GM19467 (cell line): ENCODE data around the gene ATRX.
"Not testable (repeated sequence)": the region's sequence is repeated elsewhere in the genome, so short reads cannot be mapped to it uniquely, and the experiment has no call there.

Source experiments
- ATAC-seq: cut with Tn5 transposase; IDR thresholded peaks from one replicate; pipeline ENCODE4 v1.9.1; 2021; ENCODE audit warnings: mild to moderate bottlenecking, moderate library complexity; ENCODE audit not compliant: unreplicated experiment

ATRX gene

DNA sequence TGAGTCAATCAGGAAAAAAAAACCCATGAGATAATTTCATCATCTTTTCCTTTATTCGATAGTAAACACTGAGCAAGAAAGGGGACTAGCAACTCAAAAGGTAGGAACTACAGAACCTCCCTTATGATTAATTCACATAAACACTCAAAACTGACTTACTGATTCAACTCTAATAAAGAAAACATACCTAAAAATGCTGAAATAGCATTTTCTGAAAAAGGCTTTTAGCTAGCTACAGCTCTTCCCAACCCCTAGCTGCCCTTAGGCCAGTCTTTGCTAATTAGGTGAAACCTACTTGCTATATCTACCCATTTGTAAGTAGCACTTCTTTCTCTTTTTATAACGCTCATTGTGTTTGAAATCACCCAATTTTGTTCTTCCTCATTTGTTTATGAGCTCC is 150.6 kb downstream of the ATRX start:
- no peak for ATAC-seq

DNA sequence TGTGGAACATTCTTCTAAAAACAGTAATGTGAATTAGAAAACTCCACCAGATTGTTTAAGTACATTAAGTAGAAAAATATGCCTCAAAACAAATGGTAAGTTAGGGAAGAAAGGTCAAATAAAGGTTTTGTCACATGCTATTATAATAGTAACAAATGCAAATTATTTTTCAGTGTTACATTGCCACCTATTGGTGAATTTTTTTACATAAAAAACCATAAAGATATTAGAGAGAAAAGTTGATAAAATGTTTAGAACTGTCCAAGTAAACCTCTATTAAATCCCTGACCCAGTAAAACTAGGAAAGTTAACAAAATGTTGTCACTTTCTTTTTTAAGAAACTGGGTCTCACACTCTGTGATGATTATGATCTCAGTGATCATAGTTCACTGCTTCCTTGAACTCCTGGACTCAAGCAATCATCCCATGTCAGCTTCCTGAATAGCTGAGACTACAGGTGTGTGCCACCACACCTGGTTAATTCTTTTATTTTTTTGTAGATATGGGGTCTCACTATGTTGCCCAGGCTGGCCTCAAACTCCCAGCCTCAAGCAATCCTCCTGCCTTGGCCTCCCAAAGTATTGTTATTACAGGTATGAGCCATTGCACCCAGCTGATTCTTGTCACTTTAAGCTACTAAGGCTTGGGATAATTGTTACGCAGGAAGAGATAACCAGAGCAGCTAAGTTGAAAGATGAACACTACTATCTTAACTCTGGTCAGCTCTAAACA is 157.6 kb downstream of the ATRX start:
- no peak for ATAC-seq

DNA sequence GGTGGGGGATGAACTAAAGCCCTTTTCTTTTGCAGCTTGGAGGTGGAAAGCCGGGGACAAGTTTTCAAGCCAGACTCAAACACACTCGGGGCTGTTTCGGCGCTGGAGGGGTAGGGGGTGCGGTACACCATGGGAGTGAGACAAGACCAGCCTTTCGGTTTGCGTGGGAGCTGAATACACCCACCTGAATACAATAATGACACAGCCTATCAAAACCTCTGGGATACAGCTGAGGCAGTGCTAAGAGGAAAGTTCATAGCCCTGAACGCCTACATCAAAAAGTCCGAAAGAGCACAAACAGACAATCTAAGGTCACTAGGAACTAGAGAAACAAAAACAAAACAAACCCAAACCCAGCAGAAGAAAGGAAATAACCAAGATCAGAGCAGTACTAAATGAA is 163.3 kb downstream of the ATRX start:
- ATAC-seq, result no peak

DNA sequence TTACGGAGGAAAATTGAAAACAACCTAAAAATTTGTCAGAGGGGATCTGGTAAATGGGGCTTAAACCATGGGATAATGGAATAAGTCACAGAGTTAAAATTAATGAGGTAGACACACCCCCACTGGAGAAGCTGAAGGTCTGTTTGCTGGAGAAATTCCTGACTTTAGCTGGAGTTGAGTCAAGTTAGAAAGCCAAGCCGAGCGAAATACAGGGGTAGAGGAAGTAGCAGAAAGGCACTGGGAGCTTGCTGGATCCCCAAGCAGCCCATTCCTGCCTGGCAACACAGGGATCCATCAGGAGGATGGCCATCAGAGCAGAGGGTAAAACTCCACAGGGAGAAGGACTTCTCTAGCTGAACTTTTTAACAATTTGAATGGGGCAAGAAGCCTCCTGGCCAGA is 163.8 kb downstream of the ATRX start:
- ATAC-seq, result no peak

DNA sequence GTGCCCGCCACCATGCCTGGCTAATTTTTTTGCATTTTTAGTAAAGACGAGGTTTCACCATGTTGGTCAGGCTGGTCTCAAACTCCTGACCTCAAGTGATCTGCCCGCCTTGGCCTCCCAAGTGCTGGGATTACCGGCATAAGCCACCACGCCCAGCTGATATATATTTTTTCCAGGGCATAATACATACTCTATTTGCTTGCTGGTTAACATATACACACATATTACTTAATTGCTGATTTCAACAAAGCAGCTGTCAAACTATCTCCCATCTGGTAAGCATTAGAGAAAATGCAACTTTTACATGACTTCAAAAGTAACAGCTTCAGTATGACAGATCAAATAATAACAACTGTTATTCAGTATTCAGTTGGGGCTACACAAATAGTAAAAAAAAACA is 164.6 kb downstream of the ATRX start:
- not testable (repeated sequence) for ATAC-seq

DNA sequence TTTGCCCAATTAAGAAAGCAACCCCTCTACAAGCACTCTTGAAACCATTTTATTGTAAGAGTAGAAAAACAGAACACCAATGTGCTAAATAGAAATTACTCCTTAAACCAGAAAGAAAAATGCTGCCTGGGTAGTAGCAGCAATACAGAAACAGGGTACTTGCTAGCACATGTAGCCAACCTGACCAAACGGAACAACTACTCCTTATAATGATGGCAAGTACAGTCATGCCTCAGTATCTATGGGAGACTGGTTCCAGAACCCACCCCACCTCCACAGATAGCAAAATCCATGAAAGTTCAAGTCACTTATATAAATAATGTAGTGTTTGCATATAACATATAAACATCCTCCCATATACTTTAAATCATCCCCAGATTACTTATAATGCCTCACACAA is 168.8 kb downstream of the ATRX start:
- no peak for ATAC-seq

DNA sequence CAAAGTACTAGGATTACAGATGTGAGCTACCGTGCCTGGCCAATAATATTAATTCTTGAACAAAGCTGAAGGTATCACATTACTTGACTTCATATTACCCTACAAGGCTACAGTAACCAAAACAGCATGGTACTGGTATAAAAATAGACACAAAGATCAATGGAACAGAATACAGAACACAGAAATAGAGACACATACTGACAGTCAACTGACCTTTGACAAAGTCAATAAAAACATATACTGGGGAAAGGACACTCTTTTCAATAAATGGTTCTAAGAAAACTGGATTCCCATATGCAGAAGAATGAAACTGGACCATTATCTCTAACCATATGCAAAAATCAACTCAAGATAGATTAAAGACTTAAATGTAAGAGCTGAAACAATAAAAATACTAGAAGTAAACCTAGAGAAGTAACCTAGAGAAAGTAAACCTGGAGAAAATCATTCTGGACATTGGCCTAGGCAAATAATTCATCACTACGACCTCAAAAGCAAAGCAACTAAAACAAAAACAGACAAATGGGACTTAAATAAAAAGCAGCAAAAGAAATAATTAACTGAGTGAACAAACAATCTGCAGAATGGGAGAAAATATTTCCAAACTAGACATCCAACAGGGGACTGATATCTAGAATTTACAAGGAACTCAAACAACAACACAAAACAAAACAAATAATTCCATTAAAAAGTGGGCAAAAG is 182.2 kb downstream of the ATRX start:
- no peak for ATAC-seq

DNA sequence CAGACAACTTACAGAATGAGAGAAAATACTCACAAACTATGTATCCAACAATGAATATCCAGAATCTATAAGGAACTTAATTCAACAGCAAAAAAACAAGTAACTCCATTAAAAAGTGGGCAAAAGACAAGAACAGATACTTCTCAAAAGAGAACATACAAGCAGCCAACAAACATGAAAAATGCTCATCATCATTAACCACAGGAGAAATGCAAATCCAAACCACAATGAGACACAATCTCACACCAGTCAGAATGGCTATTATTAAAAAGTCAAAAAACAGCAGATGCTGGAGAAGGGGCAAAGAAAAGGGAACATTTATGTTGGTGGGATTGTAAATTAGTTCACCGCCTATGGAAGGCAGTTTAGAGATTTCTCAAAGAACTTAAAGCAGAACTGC is 188.5 kb downstream of the ATRX start:
- no peak for ATAC-seq

DNA sequence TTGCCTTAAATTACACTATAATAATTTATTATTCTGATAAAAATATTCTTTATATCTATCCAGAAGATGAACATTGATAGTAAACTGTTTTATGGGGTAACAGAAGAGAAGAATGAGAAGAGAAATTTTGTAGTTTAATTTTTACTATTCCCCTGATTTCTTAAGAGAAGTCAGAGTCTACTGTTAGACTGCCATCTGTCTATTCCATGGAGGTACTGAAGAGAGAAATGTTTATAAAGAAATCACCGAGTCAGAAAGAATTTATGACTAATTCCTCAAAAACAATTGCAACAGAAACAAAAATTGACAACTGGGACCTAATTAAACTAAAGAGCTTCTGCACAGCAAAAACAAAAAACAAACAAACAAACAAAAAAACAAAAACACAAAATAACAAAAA is 188.9 kb downstream of the ATRX start:
- no peak for ATAC-seq

DNA sequence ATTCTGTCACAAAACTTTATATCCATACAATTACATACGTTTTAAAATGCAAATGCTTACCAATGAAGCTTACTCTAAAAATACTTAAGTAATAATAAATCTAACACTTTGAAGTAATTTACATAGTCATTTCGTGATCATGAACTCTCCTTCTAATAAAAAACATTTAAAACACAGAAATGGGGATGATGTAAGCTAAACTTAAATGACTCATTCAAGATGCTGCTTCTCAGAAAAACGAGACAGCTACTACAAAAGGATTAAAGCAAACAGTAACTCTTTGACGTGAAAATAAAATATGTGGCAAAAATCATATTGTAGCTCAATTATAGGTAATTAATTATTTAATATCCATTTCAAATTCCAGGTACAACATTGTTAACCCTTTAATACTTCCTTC is 190.2 kb downstream of the ATRX start:
- no peak for ATAC-seq

DNA sequence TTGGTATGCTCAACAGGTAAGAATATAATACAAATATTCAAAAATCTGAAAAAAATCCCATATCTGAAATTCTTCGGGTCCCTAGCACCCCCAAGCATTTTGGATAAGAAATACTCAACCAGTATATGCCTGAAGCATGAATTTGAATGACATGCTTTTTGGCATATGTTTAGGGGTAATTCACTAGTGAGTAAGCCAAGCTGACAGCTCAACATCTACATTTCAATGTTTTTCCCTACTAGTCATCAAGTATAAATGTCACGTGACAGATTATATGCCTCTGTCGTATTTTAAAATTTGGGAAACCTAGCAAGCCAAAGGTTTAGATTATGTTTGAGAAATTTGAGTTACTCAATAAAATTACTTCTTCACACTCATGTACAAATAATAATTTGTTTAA is 213.7 kb downstream of the ATRX start:
- no peak for ATAC-seq

DNA sequence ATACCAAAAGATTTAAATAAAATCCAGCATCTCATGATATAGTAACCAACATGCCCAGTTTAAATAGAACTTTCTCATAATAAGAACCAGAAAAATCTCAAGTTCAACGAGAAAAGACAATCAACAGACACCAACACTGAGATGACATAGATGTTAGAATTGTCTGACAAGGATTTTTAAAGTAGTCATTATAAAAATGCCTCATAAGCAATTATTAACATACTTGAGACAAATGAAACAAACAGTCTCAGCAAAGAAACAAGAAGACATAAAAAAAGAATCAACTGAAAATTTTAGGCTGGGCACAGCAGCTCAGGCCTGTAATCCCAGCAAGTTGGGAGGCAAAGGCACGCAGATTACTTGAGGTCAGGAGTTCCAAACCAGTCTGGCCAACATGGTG is 220.7 kb downstream of the ATRX start:
- no peak for ATAC-seq

DNA sequence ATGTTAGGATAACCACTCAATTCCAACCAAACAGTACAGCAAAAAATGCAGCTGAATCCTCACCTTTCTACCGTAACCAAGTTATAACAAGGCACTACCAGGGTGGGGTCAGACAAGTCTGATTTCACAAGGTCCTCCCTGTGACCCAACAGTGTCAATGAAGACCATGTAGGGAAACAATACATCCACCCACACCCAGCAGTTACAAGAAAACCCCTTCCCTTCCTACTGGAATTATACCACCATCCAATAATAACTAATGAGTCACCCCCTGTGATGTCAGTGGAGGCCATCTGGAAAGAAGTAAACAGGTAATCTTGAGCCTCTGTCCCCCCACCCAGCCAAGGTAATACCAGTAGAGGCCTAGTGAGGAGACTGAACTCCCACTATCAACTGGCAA is 221.2 kb downstream of the ATRX start:
- no peak for ATAC-seq

DNA sequence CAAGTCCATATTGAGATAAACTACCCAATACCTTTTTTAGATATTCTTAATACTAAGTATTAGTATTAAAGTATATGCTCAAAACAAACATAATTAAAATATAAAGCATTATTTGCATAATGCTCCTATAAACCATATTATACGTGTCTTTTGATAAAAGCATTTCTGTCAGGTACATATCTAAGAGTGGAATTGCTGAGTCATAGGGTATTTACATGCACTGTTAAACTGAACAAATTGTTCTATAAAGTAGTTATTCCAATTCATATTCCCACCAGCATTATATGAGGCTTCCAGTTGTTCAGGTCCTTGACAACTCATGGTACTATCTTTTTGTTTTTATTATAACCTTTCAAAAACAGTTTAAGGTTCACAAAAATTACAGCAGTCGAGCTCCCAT is 224.6 kb downstream of the ATRX start:
- ATAC-seq, result no peak

DNA sequence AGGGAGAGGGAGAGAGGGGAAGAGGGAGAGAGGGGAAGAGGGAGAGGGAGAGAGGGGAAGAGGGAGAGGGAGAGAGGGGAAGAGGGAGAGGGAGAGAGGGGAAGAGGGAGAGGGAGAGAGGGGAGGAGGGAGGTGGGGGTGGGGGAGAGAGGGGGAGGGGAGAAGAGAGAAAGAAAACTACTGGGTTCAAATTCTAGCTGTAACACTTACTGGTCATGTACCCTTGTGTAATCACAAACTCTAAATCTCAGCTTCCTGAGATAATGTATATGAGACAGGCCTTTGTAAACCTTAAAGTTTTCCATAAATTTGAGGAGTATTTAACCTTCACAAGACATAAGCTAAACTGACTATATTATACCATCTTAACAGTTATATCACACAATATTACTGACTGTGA is 229.7 kb downstream of the ATRX start:
- no peak for ATAC-seq

DNA sequence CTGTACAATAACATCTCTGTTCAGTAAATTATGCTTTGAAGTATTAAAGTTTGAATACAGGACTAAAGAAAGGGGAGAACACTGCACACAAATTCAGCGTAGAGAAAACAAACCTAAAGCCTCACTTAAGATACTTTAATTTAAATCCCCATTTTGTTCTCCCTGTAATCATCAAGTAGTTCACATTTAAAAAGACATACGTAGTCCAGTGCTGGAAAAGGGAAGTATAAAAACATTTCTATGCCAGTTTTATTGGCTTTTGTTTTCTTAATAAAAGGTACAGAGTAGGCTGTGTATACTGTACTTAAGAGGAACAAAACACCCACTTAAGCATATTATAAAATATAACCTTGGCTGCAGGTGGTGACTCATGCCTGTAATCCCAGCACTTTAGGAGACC is 237.3 kb downstream of the ATRX start:
- no peak for ATAC-seq

DNA sequence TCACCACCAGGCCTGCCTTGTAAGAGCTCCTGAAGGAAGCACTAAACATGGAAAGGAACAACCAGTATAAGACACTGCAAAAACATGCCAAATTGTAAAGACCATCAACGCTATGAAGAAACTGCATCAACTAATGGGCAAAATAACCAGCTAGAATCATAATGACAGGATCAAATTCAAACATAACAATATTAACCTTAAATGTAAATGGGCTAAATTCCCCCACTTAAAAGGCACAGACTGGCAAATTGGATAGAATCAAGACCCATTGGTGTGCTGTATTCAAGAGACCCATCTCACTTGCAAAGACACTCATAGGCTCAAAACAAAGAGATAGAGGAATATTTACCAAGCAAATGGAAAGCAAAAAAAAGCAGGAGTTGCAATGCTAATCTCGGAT is 246.2 kb downstream of the ATRX start:
- not testable (repeated sequence) for ATAC-seq

DNA sequence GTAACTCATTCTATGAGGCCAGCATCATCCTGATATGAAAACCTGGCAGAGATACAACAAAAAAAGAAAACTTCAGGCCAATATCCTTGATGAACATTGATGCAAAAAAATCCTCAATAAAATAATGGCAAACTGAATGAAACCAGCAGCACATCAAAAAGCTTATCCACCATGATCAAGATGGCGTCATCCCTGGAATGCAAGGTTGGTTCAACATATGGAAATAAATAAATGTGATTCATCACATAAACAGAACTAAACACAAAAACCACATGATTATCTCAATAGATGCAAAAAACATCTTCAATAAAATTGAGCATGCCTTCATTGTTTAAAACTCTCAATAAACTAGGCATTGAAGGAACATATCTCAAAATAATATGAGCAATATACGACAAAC is 254.8 kb downstream of the ATRX start:
- ATAC-seq, result not testable (repeated sequence)

DNA sequence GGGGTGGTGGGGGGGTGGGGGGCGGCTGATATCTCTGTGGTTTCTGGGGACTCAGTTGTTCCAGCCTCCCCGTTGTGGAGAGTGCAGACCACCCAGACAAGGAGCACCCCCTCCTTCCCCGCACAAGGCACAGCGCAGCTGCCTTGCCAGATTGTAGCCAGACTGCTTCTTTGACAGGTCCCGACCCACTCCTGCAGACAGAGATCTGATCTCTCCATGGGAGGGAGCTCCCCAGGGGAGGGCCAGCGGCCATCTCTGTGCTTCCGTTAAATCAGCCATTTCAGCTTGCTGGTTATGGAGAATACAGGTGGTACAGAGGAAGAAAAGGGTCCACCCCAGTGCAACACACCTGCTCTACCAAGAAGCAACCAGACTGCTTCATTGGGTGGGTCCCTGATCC is 258.0 kb downstream of the ATRX start:
- no peak for ATAC-seq

DNA sequence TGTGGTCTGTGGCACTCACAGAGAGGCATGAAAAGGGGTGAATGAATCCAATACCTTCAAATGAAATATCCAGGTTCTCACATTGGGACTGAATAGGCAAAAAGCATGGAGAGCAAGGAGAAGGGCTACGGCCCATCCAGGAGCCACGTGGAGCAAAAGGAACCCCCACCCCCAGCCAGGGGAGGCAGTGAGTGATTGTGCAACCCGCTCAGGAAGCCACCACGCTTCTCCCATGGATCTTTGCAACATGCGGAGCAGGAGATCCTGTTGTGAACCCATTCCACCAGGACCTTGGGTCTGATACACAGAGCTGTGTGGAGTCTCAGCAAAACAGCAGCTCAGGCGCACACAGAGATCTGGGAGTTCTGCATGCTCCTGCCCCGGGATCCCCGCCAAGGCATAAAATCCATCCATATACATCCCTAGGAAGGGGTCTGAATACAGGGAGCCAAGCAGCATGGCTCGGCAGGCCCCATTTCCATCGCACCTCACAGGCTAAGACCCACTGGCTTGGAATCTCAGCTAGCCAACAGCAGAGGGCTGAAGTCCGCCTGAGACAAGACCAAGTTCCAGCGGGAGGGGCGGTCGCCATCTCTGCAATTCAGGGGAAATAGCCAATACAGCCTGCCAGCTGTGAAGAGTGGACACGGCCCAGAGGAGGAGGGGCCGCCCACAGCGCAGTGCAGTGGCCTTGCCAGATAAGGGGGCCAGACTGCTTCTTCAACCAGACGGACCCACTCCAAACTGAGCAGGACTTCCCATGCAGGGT is 258.6 kb downstream of the ATRX start:
- ATAC-seq, result no peak

DNA sequence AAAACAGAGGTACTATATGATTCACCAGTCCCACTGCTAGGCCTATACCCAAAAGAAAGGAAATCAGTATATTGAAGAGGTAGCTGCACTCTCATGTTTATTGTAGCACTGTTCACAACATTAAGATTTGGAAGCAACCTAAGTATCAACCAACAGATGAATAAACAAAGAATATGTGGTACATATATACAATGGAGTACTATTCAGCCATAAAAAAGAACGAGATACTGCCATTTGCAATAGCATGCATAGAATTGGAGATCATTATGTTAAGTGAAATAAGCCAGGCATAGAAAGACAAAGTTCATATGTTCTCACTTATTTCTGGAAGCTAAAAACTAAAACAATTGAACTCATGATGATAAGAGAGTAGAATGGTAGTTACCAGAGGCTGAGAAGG is 266.3 kb downstream of the ATRX start:
- ATAC-seq, result no peak

DNA sequence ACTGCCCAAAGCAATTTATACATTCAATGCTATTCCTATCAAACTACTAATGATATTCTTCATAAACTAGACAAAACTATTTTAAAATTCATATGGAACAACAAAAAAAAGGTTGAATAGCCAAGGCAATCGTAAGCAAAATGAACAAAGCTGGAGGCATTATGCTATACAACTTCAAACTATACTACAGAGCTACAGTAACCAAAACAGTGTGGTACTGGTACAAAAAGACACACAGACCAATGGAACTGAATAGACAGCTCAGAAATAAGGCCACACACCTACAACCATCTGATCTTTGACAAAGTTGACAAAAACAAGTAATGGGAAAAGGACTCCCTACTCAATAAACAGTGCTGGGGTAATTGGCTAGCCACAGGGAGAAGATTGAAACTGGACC is 271.8 kb downstream of the ATRX start:
- ATAC-seq, result no peak
